Tibial artery (tissue), 4 donors: ENCODE measurements around the gene MRTFB.

Experiments
- DNase-seq, 2 donors: peaks; one replicate each; pipeline ENCODE4 v3.0.0-alpha.2; 2019
- H3K27ac ChIP-seq, 2 donors: fragments of 200-600 bp; sonication (generic) in 1 of 2; 1 replicate in 1 of 2; 2 replicates in 1 of 2; pipeline ENCODE4 v1.5.1; 2018 to 2019; ENCODE audit warnings: mild to moderate bottlenecking in 1 of 2
- H3K27me3 ChIP-seq, 2 donors: fragments of 200-600 bp; sonication (generic) in 1 of 2; one replicate each; pipeline versions ENCODE4 v1.5.1 to v1.6.0; 2016 to 2019
- H3K36me3 ChIP-seq, 3 donors: fragments of 200-600 bp; sonication (generic) in 2 of 3; one replicate each; pipeline ENCODE4 v1.5.1; 2016 to 2019; ENCODE audit warnings: mild to moderate bottlenecking in 2 of 3
- H3K4me1 ChIP-seq, 4 donors: fragments of 200-600 bp; sonication (generic) in 2 of 4; 1 replicate in 3 of 4; 2 replicates in 1 of 4; pipeline ENCODE4 v1.5.1; 2016 to 2019
- H3K4me3 ChIP-seq, 2 donors: fragments of 200-600 bp; sonication (generic) in 1 of 2; 1 replicate in 1 of 2; 2 replicates in 1 of 2; pipeline ENCODE4 v1.5.1; 2018 to 2019; ENCODE audit warnings: mild to moderate bottlenecking in 2 of 2
- H3K9me3 ChIP-seq, 3 donors: fragments of 200-600 bp; sonication (generic) in 1 of 3; one replicate each; pipeline ENCODE4 v1.5.1; 2016 to 2019
- CTCF ChIP-seq, 2 experiments: fragments of 200-600 bp in 1 of 2; fragments of 450-650 bp in 1 of 2; IDR thresholded peaks; one replicate each; pipeline ENCODE4 v1.5.1; 2017 to 2019; ENCODE audit warnings: antibody characterized with exemption in 2 of 2, mild to moderate bottlenecking in 1 of 2, moderate library complexity in 1 of 2
- intact Hi-C: fragments of 100-400 bp; cut with DNase I; formaldehyde crosslinking; loops from one replicate; pipeline ENCODE4 v1.15.0; 2023; ENCODE audit warnings: low total_unique reads

MRTFB gene

GRCh38 chr16:14151256-14152030 lies 80.3 kb downstream of the MRTFB start:
- TF ChIP-seq CTCF (IDR thresholded peaks at IDR 0.05), result no peak
- H3K27me3 ChIP-seq, result no peaks in the 10 kb centered on the region
- intact Hi-C loops, result no loop called here
- no peak for DNase-seq
- H3K27ac ChIP-seq, result peak overlapping the region; percentile 57 to 75
- H3K9me3 ChIP-seq, result no peaks in the 10 kb centered on the region
- H3K36me3 ChIP-seq, result no peaks in the 10 kb centered on the region
- H3K4me1 ChIP-seq, result peaks cover 0 to 88% (median 35%) of the 10 kb centered on the region in 4 donors
- H3K4me3 ChIP-seq, result no peak overlapping the region

GRCh38 chr16:14155572-14156190 lies 84.6 kb downstream of the MRTFB start:
- Histone ChIP-seq H3K36me3 (no peaks in the 10 kb centered on the region), H3K27ac (peak overlapping the region; percentile 52 to 70), H3K9me3 (no peaks in the 10 kb centered on the region), H3K27me3 (no peaks in the 10 kb centered on the region), H3K4me3 (no peak overlapping the region), H3K4me1 (peaks cover 0 to 69% (median 27%) of the 10 kb centered on the region in 4 donors)
- no peak for DNase-seq
- no peak for TF ChIP-seq CTCF (IDR thresholded peaks at IDR 0.05)
- intact Hi-C loops, result no loop called here

DNA sequence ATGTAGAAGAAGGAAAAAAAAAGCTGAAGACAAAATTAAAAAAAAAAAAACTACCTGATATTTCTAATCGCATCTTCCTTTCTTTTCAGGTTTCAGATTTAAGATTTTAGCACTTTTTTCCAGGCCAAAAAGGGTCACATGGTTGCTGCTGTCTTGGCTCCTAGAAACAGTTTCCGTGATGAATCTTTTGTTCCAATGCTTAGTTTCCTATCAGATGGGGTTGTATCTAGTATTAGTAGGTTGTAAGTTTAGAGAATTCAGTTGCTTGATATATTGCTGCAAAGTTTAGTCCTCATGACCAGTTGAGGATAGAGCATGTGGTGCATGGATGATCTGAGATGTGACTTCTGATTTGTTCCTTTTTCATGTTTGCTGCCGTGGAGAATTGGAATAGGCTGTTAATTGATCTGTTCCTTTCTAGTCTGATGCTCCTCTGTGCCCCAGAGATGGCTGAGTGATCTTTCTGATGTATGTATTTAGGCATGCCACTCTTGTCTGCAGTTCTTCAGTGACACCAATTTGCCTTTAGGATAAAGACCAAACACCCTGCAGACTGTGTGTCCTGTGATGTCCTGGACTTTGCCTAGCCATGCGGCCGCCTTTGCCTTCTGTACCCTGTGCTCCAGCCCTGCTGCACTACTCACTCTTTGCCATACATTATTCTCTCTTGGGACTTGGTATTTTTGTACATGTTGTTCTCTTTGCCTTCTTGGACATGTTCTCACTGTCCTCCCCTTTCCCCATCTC lies 94.0 kb downstream of the MRTFB start:
- no peaks in the 10 kb centered on the region for H3K27me3 ChIP-seq
- no peak for DNase-seq
- no peak overlapping the region for H3K27ac ChIP-seq
- TF ChIP-seq CTCF (IDR thresholded peaks at IDR 0.05), result no peak
- H3K4me3 ChIP-seq, result no peak overlapping the region
- H3K4me1 ChIP-seq, result peaks cover 0 to 22% (median 8%) of the 10 kb centered on the region in 4 donors
- H3K9me3 ChIP-seq, result no peaks in the 10 kb centered on the region
- H3K36me3 ChIP-seq, result no peaks in the 10 kb centered on the region
- intact Hi-C loops, result no loop called here

DNA sequence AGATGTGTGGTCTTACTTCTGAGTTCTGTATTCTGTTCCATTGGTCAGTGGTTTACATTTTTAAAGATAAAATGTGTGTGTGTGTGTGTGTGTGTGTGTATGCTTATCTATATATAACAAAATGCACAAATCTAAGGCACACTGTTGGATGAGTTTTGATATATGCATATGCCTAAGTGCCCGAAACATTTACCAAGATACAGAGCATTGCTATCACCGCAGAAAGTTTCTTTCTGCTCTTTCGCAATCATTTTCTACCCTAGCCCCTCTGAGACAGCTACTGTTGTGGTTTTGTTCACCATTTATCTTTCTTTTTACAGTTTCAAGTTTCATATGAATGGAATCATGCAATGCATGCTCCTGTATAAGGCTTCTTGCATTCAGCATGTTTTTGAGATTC lies 97.0 kb downstream of the MRTFB start:
- Histone ChIP-seq H3K36me3 (no peaks in the 10 kb centered on the region), H3K9me3 (no peaks in the 10 kb centered on the region), H3K27me3 (no peaks in the 10 kb centered on the region), H3K4me1 (peaks cover 0 to 8% (median 3%) of the 10 kb centered on the region in 4 donors), H3K27ac (no peak overlapping the region), H3K4me3 (no peak overlapping the region)
- intact Hi-C loops, result no loop called here
- TF ChIP-seq CTCF (IDR thresholded peaks at IDR 0.05), result no peak
- DNase-seq, result no peak

DNA sequence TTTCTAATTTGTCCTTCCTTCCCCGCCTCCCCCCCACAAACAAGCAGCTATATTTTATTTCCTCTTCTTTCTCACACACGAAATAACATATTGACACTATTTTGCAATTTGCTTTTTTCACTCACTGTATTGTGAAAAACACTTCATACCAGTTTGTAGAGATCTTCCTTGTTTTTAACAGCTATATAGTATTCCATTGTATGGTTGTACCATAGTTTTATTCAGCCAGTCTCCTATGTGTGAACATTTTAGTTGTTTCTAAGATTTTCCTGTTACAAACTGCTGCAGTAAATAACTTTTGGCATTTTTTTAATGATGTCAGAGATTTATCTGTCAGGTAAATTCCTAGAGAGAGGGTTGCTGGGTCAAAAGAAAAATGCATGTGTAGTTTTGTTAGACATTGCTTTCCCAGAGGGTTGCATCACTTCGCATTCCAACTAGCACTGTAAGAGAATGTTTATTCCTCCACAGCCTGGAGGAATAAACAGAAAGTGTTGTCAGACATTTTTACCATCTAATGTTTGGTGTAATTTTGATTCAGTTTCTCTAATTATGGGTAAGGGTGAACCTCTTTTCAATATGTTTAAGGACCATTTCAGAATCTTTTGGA lies 101.2 kb downstream of the MRTFB start:
- no peaks in the 10 kb centered on the region for H3K9me3 ChIP-seq
- H3K4me3 ChIP-seq, result no peak overlapping the region
- intact Hi-C loops, result no loop called here
- H3K4me1 ChIP-seq, result no peaks in the 10 kb centered on the region
- no peaks in the 10 kb centered on the region for H3K36me3 ChIP-seq
- DNase-seq, result no peak
- TF ChIP-seq CTCF (IDR thresholded peaks at IDR 0.05), result no peak
- H3K27ac ChIP-seq, result no peak overlapping the region
- no peaks in the 10 kb centered on the region for H3K27me3 ChIP-seq
